ENCODE measurements around the gene FAM20A. TPM values are rescaled to one million over a fixed set of nuclear protein-coding genes. Genes with fewer than 3 reads are reported as not detected.

FAM20A gene
- total and polyA plus RNA-seq, 4 donors = 69.7 to 101 (median 79.0) TPM

DNA sequence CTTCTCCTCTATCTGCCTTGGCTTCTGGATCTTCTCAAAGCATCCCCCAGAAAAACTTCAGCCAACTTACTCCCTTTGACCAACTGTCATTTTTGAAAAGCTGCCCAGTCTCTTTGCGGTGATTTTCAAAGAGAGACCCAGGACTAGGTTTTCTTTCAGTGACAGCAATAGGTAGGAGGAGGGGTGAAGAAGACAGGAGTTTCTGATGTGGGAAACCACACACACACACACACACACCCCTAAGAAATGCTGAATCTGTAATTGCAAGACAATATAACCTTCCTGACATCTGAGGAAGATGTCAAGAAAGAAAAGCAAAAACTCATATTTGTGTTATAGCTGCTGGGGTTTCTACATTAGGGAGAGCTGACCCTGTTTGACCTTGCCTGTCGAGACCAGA, 5.2 kb downstream of the FAM20A start:
- Histone ChIP-seq H3K36me3 (ENCODE audit: control insufficient read depth in 4 of 4, insufficient read depth in 4 of 4, low read length in 4 of 4) (no peaks in the 10 kb centered on the region), H3K9me3 (ENCODE audit: control insufficient read depth in 4 of 4, insufficient read depth in 3 of 4, low read length in 3 of 4) (no peaks in the 10 kb centered on the region), H3K27me3 (ENCODE audit: control insufficient read depth in 3 of 3, insufficient read depth in 3 of 3, low read length in 2 of 3) (peaks cover 0 to 14% (median 3%) of the 10 kb centered on the region in 3 donors), H3K4me3 (no peak overlapping the region), H3K9ac (ENCODE audit: insufficient read depth in 1 of 2, low read length in 2 of 2) (no peak overlapping the region), H3K27ac (ENCODE audit: low read depth in 1 of 2, low read length in 1 of 2) (no peak overlapping the region), H3K4me1 (ENCODE audit: control insufficient read depth in 5 of 5, insufficient read depth in 5 of 5, low read length in 5 of 5) (peaks cover 3 to 22% (median 6%) of the 10 kb centered on the region in 5 donors)
- WGBS, 2 donors = 66 to 82% methylated on average over 2 of the region's 2 CpGs
- DNase-seq (no peak), ATAC-seq (ENCODE audit: insufficient read depth, low FRiP score) (no peak)
- TF ChIP-seq CTCF (IDR thresholded peaks at IDR 0.05; ENCODE audit: control extremely low read depth, extremely low read depth) = no peak

GRCh38 chr17:68595496-68595895, 5.7 kb downstream of the FAM20A start:
- ATAC-seq (ENCODE audit: insufficient read depth, low FRiP score) (no peak), DNase-seq (no peak)
- Histone ChIP-seq H3K9ac (ENCODE audit: insufficient read depth in 1 of 2, low read length in 2 of 2) (no peak overlapping the region), H3K9me3 (ENCODE audit: control insufficient read depth in 4 of 4, insufficient read depth in 3 of 4, low read length in 3 of 4) (no peaks in the 10 kb centered on the region), H3K4me3 (no peak overlapping the region), H3K36me3 (ENCODE audit: control insufficient read depth in 4 of 4, insufficient read depth in 4 of 4, low read length in 4 of 4) (peaks cover 0 to 3% (median 0%) of the 10 kb centered on the region in 4 donors), H3K4me1 (ENCODE audit: control insufficient read depth in 5 of 5, insufficient read depth in 5 of 5, low read length in 5 of 5) (peaks cover 3 to 20% (median 6%) of the 10 kb centered on the region in 5 donors), H3K27ac (ENCODE audit: low read depth in 1 of 2, low read length in 1 of 2) (no peak overlapping the region), H3K27me3 (ENCODE audit: control insufficient read depth in 3 of 3, insufficient read depth in 3 of 3, low read length in 2 of 3) (peaks cover 0 to 14% (median 3%) of the 10 kb centered on the region in 3 donors)
- WGBS, 2 donors = 47 to 57% methylated on average over 5 of the region's 5 CpGs
- TF ChIP-seq CTCF (IDR thresholded peaks at IDR 0.05; ENCODE audit: control extremely low read depth, extremely low read depth) = no peak

DNA sequence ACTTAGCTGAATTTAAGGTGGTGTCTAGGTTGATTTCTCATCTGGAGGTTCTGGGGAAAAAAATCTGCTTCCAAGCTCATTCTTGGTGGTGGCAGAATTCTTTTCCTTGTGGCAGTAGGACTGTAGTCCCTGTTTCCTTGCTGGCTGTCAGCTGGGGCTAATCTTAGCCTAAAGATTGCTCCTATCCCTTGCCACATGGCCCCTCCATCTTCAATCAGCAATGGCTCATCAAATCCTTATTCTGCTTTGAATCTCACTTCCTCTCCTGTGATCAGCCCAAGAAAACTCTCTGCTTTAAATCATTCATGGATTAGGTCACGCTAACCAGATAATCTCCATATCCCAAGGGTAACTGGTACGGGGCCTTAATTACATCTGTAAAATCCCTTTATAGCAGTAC, 6.6 kb downstream of the FAM20A start:
- Histone ChIP-seq H3K36me3 (ENCODE audit: control insufficient read depth in 4 of 4, insufficient read depth in 4 of 4, low read length in 4 of 4) (peaks cover 0 to 3% (median 0%) of the 10 kb centered on the region in 4 donors), H3K9me3 (ENCODE audit: control insufficient read depth in 4 of 4, insufficient read depth in 3 of 4, low read length in 3 of 4) (no peaks in the 10 kb centered on the region), H3K9ac (ENCODE audit: insufficient read depth in 1 of 2, low read length in 2 of 2) (no peak overlapping the region), H3K27me3 (ENCODE audit: control insufficient read depth in 3 of 3, insufficient read depth in 3 of 3, low read length in 2 of 3) (peaks cover 0 to 11% (median 0%) of the 10 kb centered on the region in 3 donors), H3K27ac (ENCODE audit: low read depth in 1 of 2, low read length in 1 of 2) (no peak overlapping the region), H3K4me3 (no peak overlapping the region), H3K4me1 (ENCODE audit: control insufficient read depth in 5 of 5, insufficient read depth in 5 of 5, low read length in 5 of 5) (peaks cover 3 to 11% (median 6%) of the 10 kb centered on the region in 5 donors)
- WGBS, 2 donors = 94% methylated on average over 2 of the region's 2 CpGs
- no peak for TF ChIP-seq CTCF (IDR thresholded peaks at IDR 0.05; ENCODE audit: control extremely low read depth, extremely low read depth)
- DNase-seq (no peak), ATAC-seq (ENCODE audit: insufficient read depth, low FRiP score) (no peak)
